Mesothelial cell of epicardium (in vitro differentiated cells): ENCODE data around the gene USP16. TPM values are rescaled to one million over a fixed set of nuclear protein-coding genes. Genes with fewer than 3 reads are reported as not detected.

ENCODE experiments used
- DNase-seq, 2 experiments: peaks; one replicate each; pipeline ENCODE4 v3.0.0; 2021; ENCODE audit warnings: low spot score in 2 of 2; ENCODE audit not compliant: unreplicated experiment in 2 of 2
- H3K27ac Mint-ChIP-seq: 2 replicates; pipeline ENCODE4 v1.8.0; 2021; ENCODE audit warnings: mixed read lengths
- H3K27me3 Mint-ChIP-seq: 2 replicates; pipeline ENCODE4 v1.8.0; 2021; ENCODE audit warnings: low read depth, mixed read lengths
- H3K36me3 Mint-ChIP-seq: 2 replicates; pipeline ENCODE4 v1.8.0; 2021; ENCODE audit warnings: mixed read lengths
- H3K4me1 Mint-ChIP-seq: 2 replicates; pipeline ENCODE4 v1.8.0; 2021; ENCODE audit warnings: mixed read lengths
- H3K4me3 Mint-ChIP-seq: 2 replicates; pipeline ENCODE4 v1.8.0; 2021; ENCODE audit warnings: mild to moderate bottlenecking, moderate library complexity, mixed read lengths
- H3K9me3 Mint-ChIP-seq: 2 replicates; pipeline ENCODE4 v1.8.0; 2021; ENCODE audit warnings: mixed read lengths
- CTCF ChIP-seq: fragments of 200-600 bp; sonication (generic); IDR thresholded peaks from one replicate; pipeline ENCODE4 v1.5.0; 2021; ENCODE audit warnings: antibody characterized with exemption; ENCODE audit not compliant: unreplicated experiment
- total RNA-seq: library from RNA; stranded (reverse); gene quantifications from 3 replicates; pipeline ENCODE4 v1.2.1, GENCODE V29; 2021

Gene USP16
- total RNA-seq, 1 donor from 2014 or later, result 31.4 TPM

DNA sequence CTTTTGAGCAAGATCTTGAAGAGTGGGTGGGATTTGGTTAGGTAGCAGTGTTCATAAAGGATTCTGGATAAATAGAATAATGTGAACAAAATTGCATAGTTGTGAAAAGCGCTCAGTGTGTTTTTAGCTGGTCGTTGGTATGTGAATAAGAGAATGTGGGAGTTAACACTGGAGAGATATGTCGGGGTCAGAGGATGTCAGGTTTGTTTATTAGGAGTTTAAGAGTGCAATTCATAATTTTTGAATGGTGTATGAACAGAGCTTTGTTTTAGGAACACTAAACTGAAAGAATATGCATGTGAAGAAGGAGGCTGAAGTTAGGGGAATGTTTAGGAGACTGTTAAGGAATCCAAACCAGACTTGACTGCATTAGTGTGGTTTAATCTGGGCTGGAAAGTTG is 9.4 kb downstream of the USP16 start:
- Mint-ChIP-seq H3K4me3 (no peak overlapping the region), H3K9me3 (no peaks in the 10 kb centered on the region), H3K27ac (peak overlapping the region; percentile 48), H3K27me3 (no peaks in the 10 kb centered on the region), H3K36me3 (peaks cover 33% of the 10 kb centered on the region), H3K4me1 (peaks cover 13% of the 10 kb centered on the region)
- no peak for TF ChIP-seq CTCF
- DNase-seq, result no peak

GRCh38 chr21:29034678-29035077 is 10.2 kb downstream of the USP16 start:
- H3K4me1 Mint-ChIP-seq, result peaks cover 13% of the 10 kb centered on the region
- TF ChIP-seq CTCF, result no peak
- H3K4me3 Mint-ChIP-seq, result no peak overlapping the region
- H3K9me3 Mint-ChIP-seq, result no peaks in the 10 kb centered on the region
- no peak for DNase-seq
- peaks cover 36% of the 10 kb centered on the region for H3K36me3 Mint-ChIP-seq
- peak overlapping the region; percentile 1 for H3K27ac Mint-ChIP-seq
- no peaks in the 10 kb centered on the region for H3K27me3 Mint-ChIP-seq

DNA sequence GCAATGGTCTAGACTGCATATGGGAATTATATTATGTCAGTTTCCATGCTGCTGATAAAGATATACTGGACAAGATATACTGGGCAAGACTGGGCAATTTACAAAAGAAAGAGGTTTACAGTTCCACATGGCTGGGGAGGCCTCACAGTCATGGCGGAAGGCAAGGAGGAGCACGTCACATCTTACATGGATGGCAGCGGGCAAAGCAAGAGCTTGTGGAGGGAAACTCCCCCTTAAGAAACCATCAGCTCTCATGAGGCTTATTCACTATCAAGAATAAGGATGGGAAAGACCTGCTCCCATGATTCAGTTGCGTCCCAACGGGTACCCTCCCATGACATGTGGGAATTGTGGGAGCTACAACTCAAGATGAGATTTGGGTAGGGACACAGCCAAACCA is 27.8 kb downstream of the USP16 start:
- Mint-ChIP-seq H3K36me3 (peaks cover 26% of the 10 kb centered on the region), H3K4me3 (no peak overlapping the region), H3K4me1 (no peaks in the 10 kb centered on the region), H3K9me3 (no peaks in the 10 kb centered on the region), H3K27me3 (no peaks in the 10 kb centered on the region), H3K27ac (no peak overlapping the region)
- TF ChIP-seq CTCF, result no peak
- no peak for DNase-seq

DNA sequence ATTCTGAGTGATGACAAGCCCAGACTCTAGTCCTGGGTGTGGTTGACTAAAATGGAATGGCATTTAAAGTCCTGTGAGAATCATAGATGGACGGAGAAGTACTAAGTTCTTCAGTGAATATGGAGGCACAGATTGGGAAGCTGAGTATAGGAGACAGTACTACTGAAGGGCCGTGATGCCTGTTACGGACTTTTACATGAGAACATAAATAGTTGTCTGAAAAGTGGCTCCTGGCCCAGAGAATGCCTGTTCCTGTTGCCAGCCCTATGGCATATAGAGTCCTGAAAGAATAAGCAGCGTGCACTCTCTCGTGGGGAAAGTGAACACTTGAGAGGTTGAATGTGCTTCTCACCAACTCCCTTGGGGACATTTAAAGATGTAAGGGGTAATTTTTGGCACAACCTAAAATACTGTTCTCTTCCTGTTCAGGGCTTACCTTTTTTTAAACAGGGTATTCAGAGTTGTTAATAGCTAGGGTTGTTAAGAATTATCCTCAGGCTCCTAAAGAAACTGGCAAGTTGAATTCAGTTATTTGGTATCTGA is 28.6 kb downstream of the USP16 start:
- no peak overlapping the region for H3K27ac Mint-ChIP-seq
- no peak for DNase-seq
- H3K36me3 Mint-ChIP-seq, result peaks cover 25% of the 10 kb centered on the region
- H3K4me1 Mint-ChIP-seq, result no peaks in the 10 kb centered on the region
- no peak overlapping the region for H3K4me3 Mint-ChIP-seq
- no peaks in the 10 kb centered on the region for H3K9me3 Mint-ChIP-seq
- TF ChIP-seq CTCF, result no peak
- H3K27me3 Mint-ChIP-seq, result no peaks in the 10 kb centered on the region

- H3K27ac Mint-ChIP-seq, result no peak overlapping the region
- DNase-seq, result no peak
- H3K9me3 Mint-ChIP-seq, result no peaks in the 10 kb centered on the region
- TF ChIP-seq CTCF, result no peak
- H3K4me1 Mint-ChIP-seq, result no peaks in the 10 kb centered on the region
- H3K4me3 Mint-ChIP-seq, result no peak overlapping the region
- H3K27me3 Mint-ChIP-seq, result no peaks in the 10 kb centered on the region
- H3K36me3 Mint-ChIP-seq, result peaks cover 23% of the 10 kb centered on the region
Measured at GRCh38 chr21:29053656-29054055, 29.2 kb downstream of the USP16 start.

GRCh38 chr21:29055080-29055479 is 30.6 kb downstream of the USP16 start:
- no peaks in the 10 kb centered on the region for H3K27me3 Mint-ChIP-seq
- TF ChIP-seq CTCF, result no peak
- no peaks in the 10 kb centered on the region for H3K4me1 Mint-ChIP-seq
- no peaks in the 10 kb centered on the region for H3K9me3 Mint-ChIP-seq
- DNase-seq, result no peak
- no peak overlapping the region for H3K4me3 Mint-ChIP-seq
- no peak overlapping the region for H3K27ac Mint-ChIP-seq
- peaks cover 22% of the 10 kb centered on the region for H3K36me3 Mint-ChIP-seq
